Caco-2 (cell line): Measurements from ENCODE around the gene C17orf50. TPM values are rescaled to one million over a fixed set of nuclear protein-coding genes. Genes with fewer than 3 reads are reported as not detected.

Source experiments
- BruUV-seq: library from RNA; stranded (reverse); fragments of 400-500 nt; replicated peaks from 2 replicates; lab custom pipeline; 2021; lab: Mats Ljungman, UMichigan
- CTCF ChIA-PET: fragments of 300-600 bp; sonication (Branson Sonifier 250); formaldehyde crosslinking; loops from one replicate; lab custom pipeline; 2022; ENCODE audit warnings: antibody characterized with exemption; lab: Charles Lee
- POLR2A ChIA-PET: fragments of 300-600 bp; sonication (Branson Sonifier 250); formaldehyde crosslinking; loops from one replicate; lab custom pipeline; 2022; ENCODE audit warnings: antibody characterized with exemption; lab: Charles Lee
- DNase-seq, 2 experiments: peaks; one replicate each; pipeline versions ENCODE4 v3.0.0 to v3.0.0-alpha.2; 2020 to 2022
- H3K27me3 ChIP-seq: replicated peaks from 2 replicates; pipeline ENCODE4 v1.6.0; 2011; ENCODE audit warnings: low read length; ENCODE audit not compliant: control insufficient read depth, insufficient read depth
- H3K36me3 ChIP-seq: 2 replicates; pipeline ENCODE4 v1.5.1; 2011; ENCODE audit warnings: low read length; ENCODE audit not compliant: control insufficient read depth, insufficient read depth
- H3K4me1 ChIP-seq: fragments of 250-450 bp; sonication (Bioruptor Pico); 2 replicates; pipeline ENCODE4 v1.5.1; 2020; ENCODE audit warnings: mild to moderate bottlenecking
- H3K4me3 ChIP-seq: 2 replicates; pipeline ENCODE4 v1.5.1; 2011; ENCODE audit warnings: low read depth, mild to moderate bottlenecking, control low read depth, low read length
- H3K9me3 ChIP-seq: fragments of 250-450 bp; sonication (Bioruptor Pico); 2 replicates; pipeline ENCODE4 v1.5.1; 2020; ENCODE audit warnings: mild to moderate bottlenecking, moderate library complexity
- H3K27ac Mint-ChIP-seq: one replicate; pipeline ENCODE4 v1.8.0; 2022; ENCODE audit warnings: mixed read lengths; ENCODE audit not compliant: unreplicated experiment
- H3K27me3 Mint-ChIP-seq: one replicate; pipeline ENCODE4 v1.8.0; 2022; ENCODE audit warnings: mixed read lengths; ENCODE audit not compliant: insufficient read depth, unreplicated experiment
- H3K36me3 Mint-ChIP-seq: one replicate; pipeline ENCODE4 v1.8.0; 2022; ENCODE audit warnings: mild to moderate bottlenecking, mixed read lengths; ENCODE audit not compliant: insufficient read depth, unreplicated experiment
- H3K4me1 Mint-ChIP-seq: one replicate; pipeline ENCODE4 v1.8.0; 2022; ENCODE audit warnings: low read depth, mixed read lengths; ENCODE audit not compliant: unreplicated experiment
- H3K4me3 Mint-ChIP-seq: one replicate; pipeline ENCODE4 v1.8.0; 2022; ENCODE audit warnings: mild to moderate bottlenecking, moderate library complexity, mixed read lengths; ENCODE audit not compliant: unreplicated experiment
- H3K9me3 Mint-ChIP-seq: one replicate; pipeline ENCODE4 v1.8.0; 2022; ENCODE audit warnings: mixed read lengths; ENCODE audit not compliant: unreplicated experiment
- CTCF ChIP-seq, 2 experiments: fragments of 200-600 bp in 1 of 2; IDR thresholded peaks; 1 replicate in 1 of 2; 2 replicates in 1 of 2; pipeline versions ENCODE4 v1.5.1 to v1.8.0; 2011 to 2022; ENCODE audit warnings: antibody characterized with exemption in 1 of 2, control low read depth in 1 of 2, inconsistent platforms in 1 of 2, low read depth in 1 of 2, low read length in 1 of 2, mild to moderate bottlenecking in 1 of 2, moderate library complexity in 1 of 2; ENCODE audit not compliant: insufficient read depth in 1 of 2, severe bottlenecking in 1 of 2, unreplicated experiment in 1 of 2
- intact Hi-C: fragments of 100-400 bp; cut with micrococcal nuclease; formaldehyde crosslinking; loops from one replicate; pipeline ENCODE4 v1.10.0; 2022; ENCODE audit not compliant: unreplicated experiment
- total RNA-seq: library from RNA; stranded (reverse); gene quantifications from 2 replicates; pipeline ENCODE4 v1.2.3, GENCODE V29; 2022

Gene C17orf50
- total RNA-seq, 1 experiment from 2014 or later: not detected

GRCh38 chr17:35742496-35742895 is 18.2 kb upstream of the C17orf50 start:
- Histone ChIP-seq H3K4me3 (no peak overlapping the region), H3K9me3 (no peaks in the 10 kb centered on the region), H3K27me3 (no peaks in the 10 kb centered on the region), H3K36me3 (no peaks in the 10 kb centered on the region), H3K4me1 (no peaks in the 10 kb centered on the region)
- Mint-ChIP-seq H3K27me3 (peaks cover 8% of the 10 kb centered on the region), H3K9me3 (no peaks in the 10 kb centered on the region), H3K4me1 (no peaks in the 10 kb centered on the region), H3K4me3 (peak overlapping the region; percentile 77), H3K27ac (no peak overlapping the region), H3K36me3 (peaks cover 5% of the 10 kb centered on the region)
- POLR2A ChIA-PET: no interaction called here
- intact Hi-C loops: no loop called here
- TF ChIP-seq CTCF (IDR thresholded peaks at IDR 0.05; ENCODE audit: insufficient read depth in 1 of 2, low read depth in 1 of 2, low read length in 1 of 2, severe bottlenecking in 1 of 2, unreplicated experiment in 1 of 2): no peak
- no peak for DNase-seq
- BruUV-seq: no TSS peak
- CTCF ChIA-PET: no interaction called here

- POLR2A ChIA-PET: no interaction called here
- H3K4me3 Mint-ChIP-seq: no peak overlapping the region
- H3K27ac Mint-ChIP-seq: no peak overlapping the region
- no peaks in the 10 kb centered on the region for H3K9me3 ChIP-seq
- H3K4me3 ChIP-seq: no peak overlapping the region
- no peaks in the 10 kb centered on the region for H3K27me3 ChIP-seq
- DNase-seq: peak in 1 of 2 experiments; percentile 27
- intact Hi-C loops: no loop called here
- no TSS peak for BruUV-seq
- H3K36me3 Mint-ChIP-seq: peaks cover 5% of the 10 kb centered on the region
- no peak for TF ChIP-seq CTCF (IDR thresholded peaks at IDR 0.05; ENCODE audit: insufficient read depth in 1 of 2, low read depth in 1 of 2, low read length in 1 of 2, severe bottlenecking in 1 of 2, unreplicated experiment in 1 of 2)
- H3K4me1 ChIP-seq: no peaks in the 10 kb centered on the region; the same call in 1 of the 2 replicates
- no peaks in the 10 kb centered on the region for H3K9me3 Mint-ChIP-seq
- H3K4me1 Mint-ChIP-seq: no peaks in the 10 kb centered on the region
- peaks cover 8% of the 10 kb centered on the region for H3K27me3 Mint-ChIP-seq
- H3K36me3 ChIP-seq: no peaks in the 10 kb centered on the region
- CTCF ChIA-PET: interaction anchor here (1.9 kb wide), 1 partner anchor 130 kb away, joined by 5 read pairs; no protein-coding TSS in a partner anchor
These were observed 17.7 kb upstream of the C17orf50 start for GRCh38 chr17:35742896-35743477.

- no peaks in the 10 kb centered on the region for H3K27me3 ChIP-seq
- no peak for TF ChIP-seq CTCF (IDR thresholded peaks at IDR 0.05; ENCODE audit: insufficient read depth in 1 of 2, low read depth in 1 of 2, low read length in 1 of 2, severe bottlenecking in 1 of 2, unreplicated experiment in 1 of 2)
These were observed 16.9 kb upstream of the C17orf50 start for GRCh38 chr17:35743626-35744328.

More at GRCh38 chr17:35743626-35744328, 16.9 kb upstream of the C17orf50 start:
- intact Hi-C loops: no loop called here
- BruUV-seq: no TSS peak
- Mint-ChIP-seq H3K4me1 (no peaks in the 10 kb centered on the region), H3K27ac (no peak overlapping the region), H3K27me3 (peaks cover 8% of the 10 kb centered on the region), H3K36me3 (peaks cover 5% of the 10 kb centered on the region), H3K9me3 (no peaks in the 10 kb centered on the region), H3K4me3 (no peak overlapping the region)
- Histone ChIP-seq H3K36me3 (no peaks in the 10 kb centered on the region), H3K9me3 (no peaks in the 10 kb centered on the region), H3K4me1 (no peaks in the 10 kb centered on the region; the same call in 1 of the 2 replicates), H3K4me3 (no peak overlapping the region)
- DNase-seq: peak; percentile 58 to 70
- CTCF ChIA-PET: interaction anchor here (1.0 to 1.9 kb wide), 2 partner anchors 10 to 130 kb away, joined by 3 to 5 read pairs; no protein-coding TSS in a partner anchor
- POLR2A ChIA-PET: interaction anchor here (0.5 kb wide), 1 partner anchor 158 kb away, joined by 5 read pairs; no protein-coding TSS in a partner anchor
